H1 (cell line): ENCODE data around the gene TPP1. TPM values are rescaled to one million over a fixed set of nuclear protein-coding genes. Genes with fewer than 3 reads are reported as not detected.

Source experiments
- CREB1 ChIP-seq: IDR thresholded peaks from 2 replicates; pipeline ENCODE4 v1.6.1; 2012; ENCODE audit warnings: inconsistent platforms
- EP300 ChIP-seq, 2 experiments: IDR thresholded peaks; 1 replicate in 1 of 2; 2 replicates in 1 of 2; pipeline ENCODE4 v1.6.1; 2011 to 2012; ENCODE audit warnings: low read depth in 2 of 2, low read length in 2 of 2, mild to moderate bottlenecking in 2 of 2, borderline replicate concordance in 1 of 2, inconsistent platforms in 1 of 2, moderate library complexity in 1 of 2
- JUN ChIP-seq: IDR thresholded peaks from 2 replicates; pipeline ENCODE4 v1.6.1; 2011; ENCODE audit warnings: low read depth, mild to moderate bottlenecking, improper control_type of control experiment, low read length
- MAFK ChIP-seq: IDR thresholded peaks from 2 replicates; pipeline ENCODE4 v1.6.1; 2012; ENCODE audit warnings: low read depth, mild to moderate bottlenecking, improper control_type of control experiment, low read length
- RXRA ChIP-seq: IDR thresholded peaks from 2 replicates; pipeline ENCODE4 v1.6.1; 2011; ENCODE audit warnings: low read depth, mild to moderate bottlenecking, low read length, moderate library complexity; ENCODE audit not compliant: insufficient read depth
- SIRT6 ChIP-seq: IDR thresholded peaks from one replicate; pipeline ENCODE4 v1.7.1; 2012; ENCODE audit warnings: low read length, inconsistent platforms
- SUZ12 ChIP-seq: fragments of 200-600 bp; sonication (generic); IDR thresholded peaks from 2 replicates; pipeline ENCODE4 v1.6.1; 2012; ENCODE audit warnings: mild to moderate bottlenecking, inconsistent platforms, low read length, moderate library complexity, mixed read lengths
- polyA plus RNA-seq, 7 experiments: library from polyadenylated mRNA; depleted of rRNA in 3 of 7; stranded (reverse) in 5 of 7; unstranded in 2 of 7; fragments of >200 nt in 5 of 7; fragments of 200-250 nt in 2 of 7; gene quantifications; 1 replicate in 5 of 7; 2 replicates in 1 of 7; 4 replicates in 1 of 7; pipeline versions ENCODE4 v1.2.1 to v1.2.3, GENCODE V29; 2011 to 2013; ENCODE audit warnings: missing spikeins in 2 of 7, mixed read lengths in 2 of 7
- total RNA-seq: library from RNA; stranded (reverse); fragmentation: NEBNext Ultra II Directional; extraction: Animal tissue kit (Norgen Biotek cat#: 25700); gene quantifications from 2 replicates; pipeline ENCODE4 v1.2.1, GENCODE V29; 2021
- TF ChIP-seq, protein P1 (sequence below): IDR thresholded peaks from 2 replicates; pipeline ENCODE4 v1.6.1; 2012; ENCODE audit warnings: inconsistent platforms
- TF ChIP-seq, protein P2 (sequence below): IDR thresholded peaks from 2 replicates; pipeline ENCODE4 v1.6.1; 2012; ENCODE audit warnings: inconsistent platforms

TPP1 gene
- total and polyA plus RNA-seq, 2 of the 8 experiments (the other 6 are each of a cell fraction or from before 2014, with no cell fraction given) = 36.1 to 77.5 TPM

- TF ChIP-seq, protein P1, sequence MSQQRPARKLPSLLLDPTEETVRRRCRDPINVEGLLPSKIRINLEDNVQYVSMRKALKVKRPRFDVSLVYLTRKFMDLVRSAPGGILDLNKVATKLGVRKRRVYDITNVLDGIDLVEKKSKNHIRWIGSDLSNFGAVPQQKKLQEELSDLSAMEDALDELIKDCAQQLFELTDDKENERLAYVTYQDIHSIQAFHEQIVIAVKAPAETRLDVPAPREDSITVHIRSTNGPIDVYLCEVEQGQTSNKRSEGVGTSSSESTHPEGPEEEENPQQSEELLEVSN = no peak
- TF ChIP-seq JUN (no peak), CREB1 (no peak), EP300 (IDR thresholded peaks at IDR 0.05; ENCODE audit: borderline replicate concordance in 1 of 2, low read depth in 2 of 2, low read length in 2 of 2) (no peak), SIRT6 (no peak), RXRA (no peak), MAFK (no peak), SUZ12 (no peak)
- TF ChIP-seq, protein P2, sequence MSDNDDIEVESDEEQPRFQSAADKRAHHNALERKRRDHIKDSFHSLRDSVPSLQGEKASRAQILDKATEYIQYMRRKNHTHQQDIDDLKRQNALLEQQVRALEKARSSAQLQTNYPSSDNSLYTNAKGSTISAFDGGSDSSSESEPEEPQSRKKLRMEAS = no peak
- TF ChIP-seq, all 59 proteins: peak for 0
These were observed 29.3 kb upstream of the TPP1 start (continued) for GRCh38 chr11:6648501-6648900.
